ENCODE results near the gene ILDR1.

DNA sequence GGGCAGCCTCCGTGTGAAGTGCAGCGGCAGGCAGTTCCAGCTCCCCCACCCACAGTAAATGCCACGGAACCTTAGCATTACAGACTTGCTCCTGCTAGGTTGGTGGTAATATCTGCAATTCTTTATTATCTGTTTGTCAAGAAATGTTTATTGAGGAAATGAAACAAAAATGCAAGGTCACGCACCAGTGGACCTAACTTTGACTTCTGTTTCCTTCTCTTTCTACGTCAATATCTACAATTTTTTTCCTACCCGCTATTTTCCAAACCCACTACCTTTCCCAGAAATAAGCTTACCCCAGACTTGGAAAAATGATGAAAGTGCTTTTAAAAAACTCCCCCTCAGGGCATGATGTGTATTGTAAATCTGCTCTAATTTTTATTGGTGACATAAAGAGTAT is 18.9 kb downstream of the ILDR1 start:
- TF ChIP-seq, protein P1, sequence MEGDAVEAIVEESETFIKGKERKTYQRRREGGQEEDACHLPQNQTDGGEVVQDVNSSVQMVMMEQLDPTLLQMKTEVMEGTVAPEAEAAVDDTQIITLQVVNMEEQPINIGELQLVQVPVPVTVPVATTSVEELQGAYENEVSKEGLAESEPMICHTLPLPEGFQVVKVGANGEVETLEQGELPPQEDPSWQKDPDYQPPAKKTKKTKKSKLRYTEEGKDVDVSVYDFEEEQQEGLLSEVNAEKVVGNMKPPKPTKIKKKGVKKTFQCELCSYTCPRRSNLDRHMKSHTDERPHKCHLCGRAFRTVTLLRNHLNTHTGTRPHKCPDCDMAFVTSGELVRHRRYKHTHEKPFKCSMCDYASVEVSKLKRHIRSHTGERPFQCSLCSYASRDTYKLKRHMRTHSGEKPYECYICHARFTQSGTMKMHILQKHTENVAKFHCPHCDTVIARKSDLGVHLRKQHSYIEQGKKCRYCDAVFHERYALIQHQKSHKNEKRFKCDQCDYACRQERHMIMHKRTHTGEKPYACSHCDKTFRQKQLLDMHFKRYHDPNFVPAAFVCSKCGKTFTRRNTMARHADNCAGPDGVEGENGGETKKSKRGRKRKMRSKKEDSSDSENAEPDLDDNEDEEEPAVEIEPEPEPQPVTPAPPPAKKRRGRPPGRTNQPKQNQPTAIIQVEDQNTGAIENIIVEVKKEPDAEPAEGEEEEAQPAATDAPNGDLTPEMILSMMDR (IDR thresholded peaks at IDR 0.05) = no peak
- no peak for TF ChIP-seq POLR2A (IDR thresholded peaks at IDR 0.05)
